Type B pancreatic cell (in vitro differentiated cells): Measurements from ENCODE around the gene SBDS. TPM values are rescaled to one million over a fixed set of nuclear protein-coding genes. Genes with fewer than 3 reads are reported as not detected.
"Not testable (repeated sequence)": the region's sequence is repeated elsewhere in the genome, so short reads cannot be mapped to it uniquely, and the experiment has no call there.

ENCODE experiments used
- DNase-seq: peaks from one replicate; pipeline ENCODE4 v3.0.0; 2021; ENCODE audit warnings: mixed read lengths; ENCODE audit not compliant: unreplicated experiment; ENCODE audit errors: extremely low spot score
- H3K27ac Mint-ChIP-seq: 2 replicates; pipeline ENCODE4 v1.8.0; 2021; ENCODE audit warnings: mild to moderate bottlenecking, mixed read lengths
- H3K27me3 Mint-ChIP-seq: 2 replicates; pipeline ENCODE4 v1.8.0; 2021; ENCODE audit warnings: mixed read lengths
- H3K36me3 Mint-ChIP-seq: 2 replicates; pipeline ENCODE4 v1.8.0; 2021; ENCODE audit warnings: mixed read lengths
- H3K4me1 Mint-ChIP-seq: one replicate; pipeline ENCODE4 v1.8.0; 2021; ENCODE audit warnings: mixed read lengths; ENCODE audit not compliant: unreplicated experiment
- H3K4me3 Mint-ChIP-seq: 2 replicates; pipeline ENCODE4 v1.8.0; 2021; ENCODE audit warnings: mild to moderate bottlenecking, mixed read lengths
- H3K9me3 Mint-ChIP-seq: 2 replicates; pipeline ENCODE4 v1.8.0; 2021; ENCODE audit warnings: mixed read lengths
- total RNA-seq: library from RNA; stranded (reverse); gene quantifications from 2 replicates; pipeline ENCODE4 v1.2.1, GENCODE V29; 2021; ENCODE audit warnings: low replicate concordance
- TF ChIP-seq, protein P1 (sequence below): fragments of 200-600 bp; sonication (generic); conservative IDR thresholded peaks from 2 replicates; pipeline ENCODE4 v1.5.0; 2021; ENCODE audit warnings: antibody characterized with exemption, mild to moderate bottlenecking

The SBDS gene
- total RNA-seq, 1 donor from 2014 or later, result 50.1 TPM

DNA sequence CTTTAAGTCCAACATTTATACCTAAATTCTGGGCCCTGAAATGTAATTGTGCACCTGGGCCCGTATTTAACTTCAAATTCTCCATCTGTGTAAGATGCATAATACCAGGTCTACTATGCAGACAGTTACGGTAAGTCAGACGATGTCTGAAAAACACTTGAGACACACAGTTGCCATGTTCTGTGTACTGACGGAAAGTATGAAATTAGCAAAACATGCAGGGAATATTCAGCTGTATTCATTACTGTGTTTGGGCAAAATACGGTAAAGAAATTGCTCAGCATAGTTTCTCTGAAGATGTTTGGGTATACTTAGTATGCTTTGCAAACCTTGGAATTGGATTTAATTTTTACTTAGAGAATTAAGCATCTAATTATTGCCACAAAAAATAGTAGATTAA is 17.1 kb downstream of the SBDS start:
- not testable (repeated sequence) for H3K4me1 Mint-ChIP-seq, H3K9me3 Mint-ChIP-seq, H3K27ac Mint-ChIP-seq, H3K36me3 Mint-ChIP-seq, H3K27me3 Mint-ChIP-seq, H3K4me3 Mint-ChIP-seq, DNase-seq

DNA sequence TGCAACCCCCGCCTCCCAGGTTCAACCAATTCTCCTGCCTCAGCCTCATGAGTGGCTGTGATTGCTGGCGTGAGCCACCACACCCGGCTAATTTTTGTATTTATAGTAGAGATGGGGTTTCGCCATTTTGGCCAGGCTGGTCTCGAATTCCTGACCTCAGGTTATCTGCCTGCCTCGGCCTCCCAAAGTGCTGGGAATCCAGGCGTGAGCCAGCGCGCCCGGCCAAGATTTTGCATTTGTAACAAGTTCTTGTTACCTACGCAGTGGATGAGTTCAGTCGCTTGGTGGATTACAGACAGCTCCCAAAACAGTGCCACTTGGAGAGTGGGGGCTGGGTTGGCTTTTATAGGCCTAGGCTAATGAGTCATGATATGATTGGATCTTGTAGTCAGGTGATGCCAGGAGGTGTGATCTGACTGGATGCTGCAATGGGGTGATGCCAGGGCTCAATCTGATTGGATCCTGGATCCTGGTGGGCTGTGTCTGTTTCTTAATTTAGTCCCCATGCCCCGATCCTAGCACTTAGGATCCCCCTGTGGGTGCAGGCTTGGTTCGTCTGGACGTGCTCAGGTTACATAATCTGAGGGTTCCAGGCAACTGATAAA is 20.3 kb downstream of the SBDS start:
- DNase-seq, result no peak
- TF ChIP-seq, protein P1, sequence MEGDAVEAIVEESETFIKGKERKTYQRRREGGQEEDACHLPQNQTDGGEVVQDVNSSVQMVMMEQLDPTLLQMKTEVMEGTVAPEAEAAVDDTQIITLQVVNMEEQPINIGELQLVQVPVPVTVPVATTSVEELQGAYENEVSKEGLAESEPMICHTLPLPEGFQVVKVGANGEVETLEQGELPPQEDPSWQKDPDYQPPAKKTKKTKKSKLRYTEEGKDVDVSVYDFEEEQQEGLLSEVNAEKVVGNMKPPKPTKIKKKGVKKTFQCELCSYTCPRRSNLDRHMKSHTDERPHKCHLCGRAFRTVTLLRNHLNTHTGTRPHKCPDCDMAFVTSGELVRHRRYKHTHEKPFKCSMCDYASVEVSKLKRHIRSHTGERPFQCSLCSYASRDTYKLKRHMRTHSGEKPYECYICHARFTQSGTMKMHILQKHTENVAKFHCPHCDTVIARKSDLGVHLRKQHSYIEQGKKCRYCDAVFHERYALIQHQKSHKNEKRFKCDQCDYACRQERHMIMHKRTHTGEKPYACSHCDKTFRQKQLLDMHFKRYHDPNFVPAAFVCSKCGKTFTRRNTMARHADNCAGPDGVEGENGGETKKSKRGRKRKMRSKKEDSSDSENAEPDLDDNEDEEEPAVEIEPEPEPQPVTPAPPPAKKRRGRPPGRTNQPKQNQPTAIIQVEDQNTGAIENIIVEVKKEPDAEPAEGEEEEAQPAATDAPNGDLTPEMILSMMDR, result no peak

DNA sequence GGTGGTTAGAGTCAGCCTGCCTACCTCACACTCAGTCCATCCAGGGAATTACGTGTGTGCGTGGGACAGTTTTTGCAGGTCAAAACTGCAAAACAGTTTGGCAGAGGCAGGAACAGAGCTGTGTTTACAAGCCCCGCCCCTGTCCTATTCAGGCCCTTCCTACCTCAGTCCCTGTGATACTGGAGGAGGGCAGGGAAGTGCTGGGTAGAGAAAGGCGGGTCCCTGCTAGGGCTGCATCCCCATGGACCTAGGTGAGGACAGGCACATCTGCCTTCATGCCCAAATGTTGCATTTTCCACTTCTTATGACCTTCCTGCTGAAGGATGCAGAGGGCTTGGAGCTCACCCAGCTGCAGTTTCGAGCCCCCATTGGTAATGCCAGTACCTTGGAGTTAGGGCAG is 25.1 kb downstream of the SBDS start:
- no peaks in the 10 kb centered on the region for H3K36me3 Mint-ChIP-seq
- H3K4me1 Mint-ChIP-seq, result no peaks in the 10 kb centered on the region
- no peak overlapping the region for H3K4me3 Mint-ChIP-seq
- no peak for DNase-seq
- TF ChIP-seq, protein P1, result no peak
- H3K27ac Mint-ChIP-seq, result no peak overlapping the region
- H3K27me3 Mint-ChIP-seq, result no peaks in the 10 kb centered on the region
- no peaks in the 10 kb centered on the region for H3K9me3 Mint-ChIP-seq

More for the DNA sequence above, 20.3 kb downstream of the SBDS start:
- no peak overlapping the region for H3K4me3 Mint-ChIP-seq
- H3K27me3 Mint-ChIP-seq, result no peaks in the 10 kb centered on the region
- H3K9me3 Mint-ChIP-seq, result peaks cover 5% of the 10 kb centered on the region
- H3K4me1 Mint-ChIP-seq, result no peaks in the 10 kb centered on the region
- H3K36me3 Mint-ChIP-seq, result no peaks in the 10 kb centered on the region
- H3K27ac Mint-ChIP-seq, result no peak overlapping the region

DNA sequence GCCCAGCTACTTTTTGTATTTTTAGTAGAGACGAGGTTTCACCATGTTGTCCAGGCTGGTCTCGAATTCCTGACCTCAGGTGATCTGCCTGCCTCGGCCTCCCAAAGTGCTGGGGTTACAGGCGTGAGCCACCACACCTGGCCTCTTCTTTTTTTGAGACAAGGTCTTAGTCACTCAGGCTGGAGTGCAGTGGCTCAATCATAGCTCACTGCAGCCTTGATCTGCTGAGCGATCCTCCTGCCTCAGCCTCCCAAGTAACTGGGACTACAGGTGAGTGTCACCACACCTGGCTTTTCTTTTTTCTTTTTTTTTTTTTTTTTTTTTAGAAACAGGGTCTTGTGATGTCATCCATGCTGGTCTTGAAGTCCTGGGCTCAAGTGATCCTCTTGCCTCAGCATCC is 26.4 kb downstream of the SBDS start:
- not testable (repeated sequence) for H3K27me3 Mint-ChIP-seq, H3K4me1 Mint-ChIP-seq, H3K27ac Mint-ChIP-seq, H3K4me3 Mint-ChIP-seq, DNase-seq, H3K9me3 Mint-ChIP-seq, H3K36me3 Mint-ChIP-seq

DNA sequence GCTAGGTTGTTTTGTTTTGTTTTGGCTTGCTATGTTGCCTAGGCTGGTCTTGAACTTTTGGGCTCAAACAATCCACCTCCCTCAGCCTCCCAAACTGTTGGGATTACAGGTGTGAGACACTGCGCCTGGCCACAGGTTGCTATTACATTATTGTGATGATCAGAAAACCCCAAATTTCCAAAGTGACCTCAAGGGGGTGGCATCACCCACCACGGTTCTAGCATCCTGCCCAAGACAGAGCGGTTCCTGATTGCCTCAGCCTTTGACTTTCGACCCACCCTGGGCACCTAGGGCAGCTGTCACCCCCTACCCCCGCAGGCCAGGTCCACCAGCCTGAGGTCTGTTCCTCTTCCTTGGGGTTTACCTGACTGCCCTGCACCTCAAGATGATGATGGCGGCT is 28.4 kb downstream of the SBDS start:
- H3K27ac Mint-ChIP-seq, result no peak overlapping the region
- DNase-seq, result no peak
- peaks cover 4% of the 10 kb centered on the region for H3K36me3 Mint-ChIP-seq
- TF ChIP-seq, protein P1, result no peak
- no peaks in the 10 kb centered on the region for H3K9me3 Mint-ChIP-seq
- no peaks in the 10 kb centered on the region for H3K27me3 Mint-ChIP-seq
- H3K4me3 Mint-ChIP-seq, result no peak overlapping the region
- peaks cover 6% of the 10 kb centered on the region for H3K4me1 Mint-ChIP-seq

DNA sequence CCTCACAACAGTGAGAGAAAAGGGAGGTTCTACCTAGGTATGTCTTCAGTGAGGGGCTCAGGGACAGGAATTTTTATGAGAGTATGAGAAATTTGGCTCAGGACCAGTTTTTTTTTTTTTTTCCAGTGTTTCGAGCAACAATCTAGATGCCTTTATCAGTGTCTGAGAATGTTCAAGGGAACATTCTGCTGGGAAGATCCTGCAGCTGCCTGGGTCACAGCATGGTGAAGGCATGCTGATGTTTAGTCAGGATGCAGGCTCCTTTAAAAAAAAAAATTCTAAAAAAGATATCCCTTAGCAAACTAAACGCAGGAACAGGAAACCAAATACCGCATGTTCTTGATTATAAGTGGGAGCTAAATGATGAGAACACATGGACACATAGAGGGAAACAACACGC is 31.0 kb downstream of the SBDS start:
- no peaks in the 10 kb centered on the region for H3K27me3 Mint-ChIP-seq
- peaks cover 6% of the 10 kb centered on the region for H3K4me1 Mint-ChIP-seq
- no peaks in the 10 kb centered on the region for H3K9me3 Mint-ChIP-seq
- TF ChIP-seq, protein P1, result no peak
- H3K4me3 Mint-ChIP-seq, result peak overlapping the region; percentile 23
- H3K36me3 Mint-ChIP-seq, result peaks cover 4% of the 10 kb centered on the region
- no peak overlapping the region for H3K27ac Mint-ChIP-seq
- no peak for DNase-seq

DNA sequence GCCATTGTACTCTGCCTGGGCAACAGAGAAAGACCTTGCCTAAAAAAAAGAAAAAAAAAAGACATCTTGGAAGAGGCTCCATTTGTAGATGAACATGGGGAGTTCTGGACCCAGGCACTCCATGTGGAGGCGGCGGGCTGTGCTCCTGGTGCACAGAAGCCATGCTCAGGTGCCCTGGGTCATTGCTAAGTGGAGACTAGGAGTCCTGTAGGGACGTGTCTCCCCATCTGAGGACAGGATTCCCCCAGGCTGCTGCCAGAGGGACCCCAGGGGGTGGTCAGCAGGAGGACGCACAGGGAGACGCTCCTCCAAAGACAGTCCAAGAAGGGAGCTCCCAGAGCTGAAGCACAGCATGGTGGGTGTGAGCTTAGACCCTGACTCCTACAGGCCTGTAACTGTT is 34.3 kb downstream of the SBDS start:
- no peak overlapping the region for H3K27ac Mint-ChIP-seq
- H3K4me1 Mint-ChIP-seq, result peaks cover 10% of the 10 kb centered on the region
- no peaks in the 10 kb centered on the region for H3K27me3 Mint-ChIP-seq
- H3K4me3 Mint-ChIP-seq, result no peak overlapping the region
- TF ChIP-seq, protein P1, result no peak
- H3K36me3 Mint-ChIP-seq, result peaks cover 19% of the 10 kb centered on the region
- H3K9me3 Mint-ChIP-seq, result no peaks in the 10 kb centered on the region
- DNase-seq, result no peak
